K562 (cell line): ENCODE measurements around the gene AIFM1. TPM values are rescaled to one million over a fixed set of nuclear protein-coding genes. Genes with fewer than 3 reads are reported as not detected.

Experiments used
- ATAC-seq: fragments of 200-7000 bp; cut with Tn5 transposase; 3 replicates; pipeline ENCODE4 v1.9.1; 2020; ENCODE audit warnings: moderate library complexity
- BruUV-seq: library from RNA; stranded (reverse); fragments of 400-500 nt; replicated peaks from 2 replicates; lab custom pipeline; 2021; lab: Mats Ljungman, UMichigan
- CTCF ChIA-PET: fragments of 300-600 bp; formaldehyde crosslinking; extraction: SDS; loops from one replicate; lab custom pipeline; 2021; ENCODE audit warnings: low intra/inter-chr PET ratio; lab: Yijun Ruan, JAX
- POLR2A ChIA-PET: fragments of 300-600, 350-650 bp; sonication (Branson Sonifier 250); formaldehyde crosslinking; extraction: SDS; loops from one replicate; lab custom pipeline; 2021; ENCODE audit warnings: antibody characterized with exemption, inconsistent platforms; lab: Yijun Ruan, JAX
- DNase-seq, 4 experiments: peaks; one replicate each; pipeline versions ENCODE4 v3.0.0 to v3.0.0-alpha.2; 2011 to 2018; ENCODE audit warnings: low spot score in 3 of 4, mixed read lengths in 3 of 4; ENCODE audit errors: extremely low read depth in 1 of 4
- FAIRE-seq: peaks from 2 replicates; lab custom pipeline; 2011; peaks lifted over from hg19 to GRCh38; lab: Jason Lieb, UNC
- H2AFZ ChIP-seq: 2 replicates; pipeline ENCODE4 v1.6.0; 2011; ENCODE audit warnings: low read depth, low read length, control low read depth, inconsistent platforms
- H3K27ac ChIP-seq: fragments of 200-600 bp; 3 replicates; pipeline ENCODE4 v1.8.0; 2011; ENCODE audit warnings: low read depth, mild to moderate bottlenecking, control low read depth, inconsistent platforms, low read length, moderate library complexity, mixed read lengths; ENCODE audit errors: extremely low read depth
- H3K27me3 ChIP-seq, 2 experiments: fragments of 300-600 bp in 1 of 2; 2 replicates in 1 of 2; 3 replicates in 1 of 2; pipeline versions ENCODE4 v1.6.0 to v1.8.0; 2011; ENCODE audit warnings: inconsistent platforms in 2 of 2, low read length in 2 of 2, mild to moderate bottlenecking in 1 of 2, mixed read lengths in 1 of 2, moderate library complexity in 1 of 2; ENCODE audit not compliant: control insufficient read depth in 2 of 2, insufficient read depth in 2 of 2
- H3K36me3 ChIP-seq: fragments of 300-600 bp; 3 replicates; pipeline ENCODE4 v1.8.0; 2011; ENCODE audit warnings: mild to moderate bottlenecking, low read length, inconsistent platforms; ENCODE audit not compliant: control insufficient read depth, insufficient read depth
- H3K4me1 ChIP-seq, 2 experiments: fragments of 200-600 bp in 1 of 2; replicated peaks in 1 of 2; 2 replicates in 1 of 2; 3 replicates in 1 of 2; pipeline versions ENCODE4 v1.5.1 to v1.8.0; 2011; ENCODE audit warnings: inconsistent platforms in 2 of 2, low read length in 2 of 2, mild to moderate bottlenecking in 1 of 2, mixed read lengths in 1 of 2, moderate library complexity in 1 of 2; ENCODE audit not compliant: control insufficient read depth in 2 of 2, insufficient read depth in 2 of 2
- H3K4me2 ChIP-seq: 2 replicates; pipeline ENCODE4 v1.6.1; 2011; ENCODE audit warnings: low read length, control low read depth, inconsistent platforms, mixed read lengths; ENCODE audit not compliant: insufficient read depth
- H3K4me3 ChIP-seq: fragments of 200-600 bp; sonication (generic), shearing (Covaris generic); 2 replicates; pipeline ENCODE4 v1.5.1; 2016; ENCODE audit warnings: control low read depth, inconsistent platforms
- H3K79me2 ChIP-seq: fragments of 200-600 bp; 3 replicates; pipeline ENCODE4 v1.8.0; 2011; ENCODE audit warnings: low read length, inconsistent platforms; ENCODE audit not compliant: control insufficient read depth, insufficient read depth
- H3K9ac ChIP-seq, 2 experiments: 2 replicates each; pipeline versions ENCODE4 v1.6.0 to v1.6.1; 2011; ENCODE audit warnings: low read depth in 2 of 2, low read length in 2 of 2, control low read depth in 1 of 2, inconsistent platforms in 1 of 2, mild to moderate bottlenecking in 1 of 2, mixed read lengths in 1 of 2; ENCODE audit not compliant: insufficient read depth in 1 of 2
- H3K9me1 ChIP-seq: one replicate; pipeline ENCODE4 v1.6.0; 2011; ENCODE audit warnings: inconsistent platforms, mild to moderate bottlenecking, low read length, moderate library complexity; ENCODE audit not compliant: control insufficient read depth, insufficient read depth
- H3K9me3 ChIP-seq: replicated peaks from 2 replicates; pipeline ENCODE4 v1.5.1; 2011; ENCODE audit warnings: low read depth, low read length, inconsistent platforms; ENCODE audit not compliant: control insufficient read depth, insufficient read depth
- H4K20me1 ChIP-seq: replicated peaks from 2 replicates; pipeline ENCODE4 v1.6.1; 2011; ENCODE audit warnings: low read length, inconsistent platforms, mixed read lengths; ENCODE audit not compliant: control insufficient read depth, insufficient read depth
- CREM ChIP-seq: IDR thresholded peaks from 2 replicates; pipeline ENCODE4 v1.6.1; 2014; ENCODE audit warnings: antibody characterized with exemption, low read depth
- ESRRA ChIP-seq: fragments of 450-650 bp; IDR thresholded peaks from 2 replicates; pipeline ENCODE4 v1.6.1; 2014; ENCODE audit warnings: low read depth, mild to moderate bottlenecking, moderate library complexity, borderline replicate concordance
- MAZ ChIP-seq, 2 experiments: fragments of 450-650 bp in 1 of 2; sonication (generic) in 1 of 2; formaldehyde crosslinking; IDR thresholded peaks in 1 of 2; conservative IDR thresholded peaks in 1 of 2; 2 replicates each; pipeline versions ENCODE4 v1.4.0 to v1.5.0; 2020; ENCODE audit warnings: mild to moderate bottlenecking in 1 of 2, missing genetic modification reagents in 1 of 2
- NRF1 ChIP-seq, 2 experiments: fragments of 450-650 bp; IDR thresholded peaks in 1 of 2; conservative IDR thresholded peaks in 1 of 2; 2 replicates each; pipeline ENCODE4 v1.6.1; 2014; ENCODE audit warnings: mild to moderate bottlenecking in 2 of 2
- PML ChIP-seq: IDR thresholded peaks from 2 replicates; pipeline ENCODE4 v1.6.1; 2012; ENCODE audit warnings: low read length, inconsistent platforms
- SETDB1 ChIP-seq: IDR thresholded peaks from one replicate; pipeline ENCODE4 v1.6.1; 2012; ENCODE audit warnings: low read length, control low read depth, inconsistent platforms
- SP1 ChIP-seq: sonication (generic); formaldehyde crosslinking; IDR thresholded peaks from 2 replicates; pipeline ENCODE4 v1.8.1; 2022; ENCODE audit warnings: mild to moderate bottlenecking, missing genetic modification reagents
- TSC22D4 ChIP-seq: fragments of 450-650 bp; IDR thresholded peaks from 2 replicates; pipeline ENCODE4 v1.6.1; 2016; ENCODE audit warnings: missing genetic modification characterization, missing biosample characterization, control low read depth
- ZNF431 ChIP-seq: sonication (generic); formaldehyde crosslinking; IDR thresholded peaks from 2 replicates; pipeline ENCODE4 v1.8.0; 2022; ENCODE audit warnings: mild to moderate bottlenecking, missing genetic modification reagents
- ZNF75A ChIP-seq: fragments of 450-650 bp; formaldehyde crosslinking; IDR thresholded peaks from 2 replicates; pipeline ENCODE4 v1.4.0; 2020; ENCODE audit warnings: mild to moderate bottlenecking
- WGBS: fragments of 100-300 bp; shearing (Covaris generic); methylation state at CpG from one replicate; pipeline ENCODE4 v1.1.6; 2016; ENCODE audit warnings: low coverage, mixed read lengths; ENCODE audit not compliant: insufficient coverage; ENCODE audit errors: missing lambda C conversion rate; 5-methylcytosine and 5-hydroxymethylcytosine counted together
- in situ Hi-C: fragments of 300-500 bp; cut with MboI; formaldehyde crosslinking; loops from 4 replicates; pipeline ENCODE4 v1.15.0; 2018; ENCODE audit warnings: inconsistent platforms, mixed read lengths
- intact Hi-C: fragments of 100-400 bp; cut with micrococcal nuclease; formaldehyde crosslinking; loops from 2 replicates; pipeline ENCODE4 v1.14.2; 2022
- polyA plus RNA-seq, 8 experiments: library from polyadenylated mRNA; depleted of rRNA in 4 of 8; stranded (reverse) in 5 of 8; unstranded in 3 of 8; fragments of >200 nt; fragmentation: Nextera tagmentation in 2 of 8; fragmentation: Illumina TruSeq in 1 of 8; extraction: Ambion mirVana in 2 of 8; extraction: Trizol in 1 of 8; gene quantifications; 2 replicates each; pipeline versions ENCODE4 v1.2.1 to v1.2.3, GENCODE V29; 2011 to 2014; ENCODE audit warnings: inconsistent platforms in 1 of 8, missing spikeins in 1 of 8
- total RNA-seq, 7 experiments: library from RNA; depleted of rRNA in 6 of 7; stranded (reverse); fragments of >200 nt in 6 of 7; fragmentation: Illumina TruSeq in 2 of 7; extraction: Trizol in 2 of 7; gene quantifications; 2 replicates each; pipeline versions ENCODE4 v1.2.1 to v1.2.3, GENCODE V29; 2011 to 2021; ENCODE audit warnings: low replicate concordance in 1 of 7
- TF ChIP-seq, protein P1 (sequence below): IDR thresholded peaks from 2 replicates; pipeline ENCODE4 v1.6.1; 2014; ENCODE audit warnings: antibody characterized with exemption

The AIFM1 gene
- total and polyA plus RNA-seq, 9 of the 15 experiments (the other 6 are each of a cell fraction or from before 2014, with no cell fraction given): 51.0 to 117 (median 91.2) TPM

DNA sequence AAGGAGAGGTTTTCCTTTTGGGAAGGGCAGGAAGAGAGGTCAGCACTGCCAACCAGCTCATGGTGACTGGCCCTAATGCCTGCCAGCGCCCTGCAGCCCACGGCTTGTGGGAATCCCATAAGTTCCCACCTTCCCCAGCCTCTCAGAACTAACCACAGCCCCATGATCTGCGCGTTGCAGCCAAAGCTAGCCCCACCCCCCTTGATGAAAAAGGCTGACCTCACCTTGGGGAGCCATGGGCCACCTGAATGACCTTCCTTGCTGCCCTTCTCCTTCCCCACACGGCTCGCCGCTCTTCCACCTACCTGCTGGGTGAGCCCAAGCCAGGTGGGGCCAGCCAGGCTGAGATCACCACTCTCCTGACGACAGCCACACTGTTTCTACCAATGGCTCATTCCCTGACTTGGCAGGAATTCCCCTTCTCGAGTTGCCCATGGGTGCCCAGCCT is 51.5 kb downstream of the AIFM1 start:
- peaks cover 11% of the 10 kb centered on the region for H3K79me2 ChIP-seq
- peak; percentile 28 to 44 (median 34) for DNase-seq
- WGBS: 7% methylated on average over 4 of the region's 9 CpGs
- intact Hi-C loops: loop anchor here (5.0 kb wide), 1 partner anchor 53 kb away; the partner anchor contains the start of gene AIFM1
- H3K4me3 ChIP-seq: no peak overlapping the region
- H3K27ac ChIP-seq: no peak overlapping the region
- H3K4me2 ChIP-seq: peak overlapping the region; percentile 32; the same call in 1 of the 2 replicates
- no peaks in the 10 kb centered on the region for H3K36me3 ChIP-seq
- H4K20me1 ChIP-seq: no peaks in the 10 kb centered on the region
- no peak for TF ChIP-seq CREM
- no peak for TF ChIP-seq PML
- peak; percentile 48; the same call in 1 of the 2 replicates for TF ChIP-seq SP1 (CRISPR knock-in tag)
- TF ChIP-seq NRF1 (conservative IDR thresholded peaks at IDR 0.05 in 1 of 2, IDR thresholded peaks at IDR 0.05 in 1 of 2): 0 out of 4 replicates have a peak, but pooled peaks of 1 of the 2 experiments have one; percentile 21
- peak; percentile 55; the same call in 1 of the 2 replicates for TF ChIP-seq ESRRA
- TF ChIP-seq ZNF431 (CRISPR knock-in tag): no peak
- TF ChIP-seq ZNF75A (CRISPR knock-in tag): no peak
- no peak for TF ChIP-seq SETDB1
- TF ChIP-seq TSC22D4 (tag): no peak
- TF ChIP-seq MAZ (CRISPR knock-in tag; conservative IDR thresholded peaks at IDR 0.05 in 1 of 2, IDR thresholded peaks at IDR 0.05 in 1 of 2): no peak
- TF ChIP-seq, protein P1, sequence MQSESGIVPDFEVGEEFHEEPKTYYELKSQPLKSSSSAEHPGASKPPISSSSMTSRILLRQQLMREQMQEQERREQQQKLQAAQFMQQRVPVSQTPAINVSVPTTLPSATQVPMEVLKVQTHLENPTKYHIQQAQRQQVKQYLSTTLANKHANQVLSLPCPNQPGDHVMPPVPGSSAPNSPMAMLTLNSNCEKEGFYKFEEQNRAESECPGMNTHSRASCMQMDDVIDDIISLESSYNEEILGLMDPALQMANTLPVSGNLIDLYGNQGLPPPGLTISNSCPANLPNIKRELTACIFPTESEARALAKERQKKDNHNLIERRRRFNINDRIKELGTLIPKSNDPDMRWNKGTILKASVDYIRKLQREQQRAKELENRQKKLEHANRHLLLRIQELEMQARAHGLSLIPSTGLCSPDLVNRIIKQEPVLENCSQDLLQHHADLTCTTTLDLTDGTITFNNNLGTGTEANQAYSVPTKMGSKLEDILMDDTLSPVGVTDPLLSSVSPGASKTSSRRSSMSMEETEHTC: 0 out of 2 replicates have a peak, but pooled peaks have one; percentile 31
- H3K9ac ChIP-seq: peak overlapping the region in 1 of 2 experiments; percentile 86; a peak in 2 of 4 replicates
- ATAC-seq: peak; percentile 15; the same call in 1 of the 3 replicates
- BruUV-seq: no TSS peak
- no peaks in the 10 kb centered on the region for H3K9me3 ChIP-seq
- in situ Hi-C loops: no loop called here
- peaks cover 3% of the 10 kb centered on the region for H3K9me1 ChIP-seq
- peak overlapping the region; percentile 72 for H2AFZ ChIP-seq
- H3K27me3 ChIP-seq: no peaks in the 10 kb centered on the region
- peaks cover 35 to 44% of the 10 kb centered on the region in 2 experiments for H3K4me1 ChIP-seq
- POLR2A ChIA-PET: interaction anchor here (0.6 to 0.9 kb wide), 2 partner anchors 8 to 23 kb away, joined by 3 read pairs; no protein-coding TSS in a partner anchor
- FAIRE-seq: no peak
- CTCF ChIA-PET: no interaction called here
